T-helper 2 cell (primary cell): ENCODE measurements around the gene GOLGA5.
"Not testable (repeated sequence)": the region's sequence is repeated elsewhere in the genome, so short reads cannot be mapped to it uniquely, and the experiment has no call there.

Experiments
- DNase-seq, 5 experiments: peaks; one replicate each; pipeline versions ENCODE4 v3.0.0 to v3.0.0-alpha.2; 2012 to 2022

Gene GOLGA5

GRCh38 chr14:92778868-92779565 lies 15.1 kb upstream of the GOLGA5 start:
- not testable (repeated sequence) for DNase-seq

DNA sequence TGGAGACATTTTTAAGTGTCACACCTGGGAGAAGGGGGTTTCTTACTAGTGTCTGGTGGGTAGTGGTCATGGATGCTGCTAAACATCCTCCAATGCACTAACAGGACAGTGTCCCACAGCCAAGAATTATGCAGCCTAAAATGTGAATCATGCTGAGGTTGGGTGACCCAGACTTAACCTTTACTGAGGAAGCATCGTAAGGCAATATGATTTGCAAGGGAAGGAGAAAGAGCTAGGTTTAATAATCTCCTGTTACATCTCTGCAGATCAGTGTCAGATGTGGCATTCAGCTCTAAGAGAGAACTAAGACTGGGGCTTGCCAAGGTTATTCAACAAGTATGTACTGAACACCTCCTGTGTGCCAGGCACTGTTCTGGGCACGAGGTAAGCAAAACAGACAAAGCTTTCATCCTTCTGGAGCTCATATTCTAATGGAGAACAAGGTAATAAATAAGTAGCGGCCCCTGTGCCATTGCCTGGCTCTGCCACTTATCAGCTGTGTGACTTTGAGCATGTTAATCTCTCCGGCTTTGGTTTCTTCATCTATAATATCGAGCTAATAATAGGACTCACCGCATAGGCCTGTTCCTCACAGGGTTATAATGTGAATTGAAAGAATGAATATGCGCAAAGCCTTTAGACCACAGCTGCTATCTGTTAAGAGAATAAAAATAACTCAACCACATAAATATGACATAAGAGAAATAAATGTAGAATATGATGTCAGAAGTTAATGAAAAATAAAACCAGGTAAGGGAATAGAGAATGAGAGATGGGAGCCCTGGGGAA lies 13.5 kb upstream of the GOLGA5 start:
- peak in 1 of 5 experiments; percentile 77 for DNase-seq

- no peak for DNase-seq
Observed at GRCh38 chr14:92781350-92781749, 12.8 kb upstream of the GOLGA5 start.

- DNase-seq = peak in 1 of 5 experiments; percentile 62
Observed at GRCh38 chr14:92783813-92784431, 10.2 kb upstream of the GOLGA5 start.

DNA sequence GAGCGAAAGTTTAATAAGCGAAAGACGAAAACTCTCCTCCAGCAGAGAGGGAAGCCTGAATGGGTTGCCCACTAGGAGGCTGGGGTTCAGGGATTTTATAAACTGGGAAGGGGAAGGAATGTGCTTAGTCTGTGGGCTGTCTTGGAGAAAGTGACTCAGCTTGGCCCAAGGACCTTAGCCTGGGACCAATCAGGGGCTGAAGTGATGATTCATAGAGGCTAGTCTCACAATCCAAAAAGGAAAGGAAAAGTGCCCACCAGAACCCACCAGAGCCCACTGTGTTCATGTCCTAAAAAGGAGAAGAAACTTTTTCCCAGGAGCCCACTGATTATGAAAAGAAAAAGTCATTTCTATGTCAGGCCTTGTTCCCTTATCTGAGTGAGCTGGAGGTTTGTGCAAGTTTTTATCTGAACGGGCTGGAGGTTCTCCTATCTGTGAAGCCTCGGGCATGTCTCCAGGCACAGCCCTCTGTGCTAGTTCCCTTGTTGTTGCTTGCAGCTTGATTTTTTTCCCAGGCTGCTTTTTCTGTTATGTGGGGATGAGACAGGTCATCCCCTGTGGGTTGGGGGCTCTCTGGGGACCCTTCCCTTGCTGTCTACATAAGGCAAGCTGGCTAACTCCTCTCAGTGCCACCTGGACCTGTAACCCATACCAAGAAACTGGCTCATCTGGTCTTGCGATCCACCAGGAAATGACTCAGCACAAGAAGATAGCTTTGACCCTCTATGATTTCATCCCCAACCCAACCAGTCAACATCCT lies 8.3 kb upstream of the GOLGA5 start:
- DNase-seq = no peak

GRCh38 chr14:92786427-92786756 lies 7.7 kb upstream of the GOLGA5 start:
- DNase-seq = no peak

- no peak for DNase-seq
Observed at GRCh38 chr14:92787554-92787953, 6.6 kb upstream of the GOLGA5 start.

GRCh38 chr14:92789457-92790089 lies 4.5 kb upstream of the GOLGA5 start:
- DNase-seq = no peak

- no peak for DNase-seq
Observed at GRCh38 chr14:92792885-92793284, 1.2 kb upstream of the GOLGA5 start.

- DNase-seq = peak in 1 of 5 experiments; percentile 15
Observed at GRCh38 chr14:92794547-92794941, 439 bp downstream of the GOLGA5 start.

DNA sequence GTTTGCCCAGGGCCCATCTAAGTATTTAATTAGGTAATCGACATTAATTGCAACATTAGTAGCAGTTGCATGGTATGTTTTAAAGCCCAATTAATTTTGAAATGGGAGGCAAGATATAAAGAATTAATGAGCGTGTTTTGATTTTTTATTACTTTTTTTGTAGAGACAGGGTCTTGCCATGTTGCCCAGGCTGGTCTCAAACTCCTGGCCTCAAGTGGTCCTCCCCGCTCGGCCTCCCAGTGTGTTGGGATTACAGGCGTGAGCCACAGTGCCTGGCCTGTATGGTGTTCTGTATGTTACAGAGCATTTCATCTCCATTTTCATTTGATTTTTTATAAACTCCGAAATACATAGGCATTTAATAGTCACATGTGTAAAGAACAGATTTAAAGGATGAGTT lies 856 bp downstream of the GOLGA5 start:
- no peak for DNase-seq

DNA sequence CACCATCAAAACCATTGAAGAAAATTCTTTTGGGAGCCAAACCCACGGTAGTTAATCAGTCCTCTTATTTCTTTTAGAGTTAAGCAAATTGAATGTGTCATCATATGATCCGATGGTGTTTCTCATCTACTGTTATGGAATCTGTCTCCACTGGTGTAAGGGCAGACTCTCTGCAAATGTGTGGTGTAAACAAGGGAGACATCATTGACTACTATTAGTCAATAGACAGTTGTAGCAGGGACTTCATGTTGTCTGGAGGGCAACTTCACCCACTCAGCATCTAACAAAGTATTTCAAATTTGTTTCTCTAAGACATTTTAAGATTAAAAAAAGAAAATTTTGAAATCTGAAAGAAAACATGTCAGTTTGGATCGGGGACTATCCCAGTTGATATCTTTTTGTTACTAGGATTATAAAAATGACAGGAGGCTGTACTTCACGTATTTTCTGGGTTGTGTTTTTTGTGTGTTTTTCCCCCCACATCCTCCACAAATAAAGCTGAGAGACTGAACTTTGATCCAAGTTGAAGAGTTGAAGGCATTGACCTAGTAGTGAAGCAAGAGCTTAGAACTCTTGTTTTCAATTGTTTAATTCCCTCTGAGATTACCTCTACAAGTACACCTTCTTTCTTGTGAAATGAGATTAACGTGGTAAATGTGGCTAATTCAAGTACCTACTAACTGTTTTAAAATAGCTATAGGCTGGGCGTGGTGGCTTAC lies 4.0 kb downstream of the GOLGA5 start:
- DNase-seq = no peak

DNA sequence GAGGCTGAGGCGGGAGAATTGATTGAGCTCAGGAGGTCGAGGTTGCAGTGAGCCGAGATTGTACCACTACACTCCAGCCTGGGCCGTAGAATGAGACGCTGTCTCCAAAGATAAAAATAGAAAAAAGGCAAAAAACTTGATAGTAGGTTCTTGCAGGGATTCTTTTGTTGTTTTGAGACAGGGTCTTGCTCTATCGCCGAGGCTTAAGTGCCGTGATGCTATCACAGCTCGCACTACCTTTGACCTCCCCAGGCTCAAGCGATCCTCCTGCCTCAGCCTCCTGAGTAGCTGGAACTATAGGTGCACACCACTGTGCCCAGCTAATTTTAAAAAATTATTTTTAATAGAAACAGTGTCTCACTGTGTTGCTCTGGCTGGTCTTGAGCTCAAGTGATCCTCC lies 4.7 kb downstream of the GOLGA5 start:
- no peak for DNase-seq

DNA sequence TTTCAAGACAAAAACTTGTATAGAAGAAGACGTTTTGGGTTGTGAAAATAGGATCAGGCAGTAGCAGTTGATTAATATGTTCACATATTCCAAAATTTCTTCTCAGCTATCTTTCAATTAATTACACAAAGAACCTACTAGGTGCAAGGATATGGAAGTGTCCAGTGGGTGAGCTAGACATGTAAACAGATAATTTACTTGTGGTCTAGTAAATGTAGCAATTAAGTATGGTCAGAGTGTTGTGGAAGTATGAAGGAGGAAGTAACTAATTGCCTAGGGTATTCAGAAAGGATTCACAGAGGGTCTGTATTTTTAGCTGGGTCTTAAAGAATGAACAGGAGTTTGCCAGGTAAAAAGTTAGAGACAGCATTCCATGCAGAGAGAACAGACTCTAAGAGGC lies 5.9 kb downstream of the GOLGA5 start:
- no peak for DNase-seq

GRCh38 chr14:92800525-92800924 lies 6.4 kb downstream of the GOLGA5 start:
- DNase-seq = no peak

- no peak for DNase-seq
Observed at GRCh38 chr14:92801917-92802316, 7.8 kb downstream of the GOLGA5 start.

- DNase-seq = no peak
Observed at GRCh38 chr14:92802678-92803077, 8.6 kb downstream of the GOLGA5 start.

DNA sequence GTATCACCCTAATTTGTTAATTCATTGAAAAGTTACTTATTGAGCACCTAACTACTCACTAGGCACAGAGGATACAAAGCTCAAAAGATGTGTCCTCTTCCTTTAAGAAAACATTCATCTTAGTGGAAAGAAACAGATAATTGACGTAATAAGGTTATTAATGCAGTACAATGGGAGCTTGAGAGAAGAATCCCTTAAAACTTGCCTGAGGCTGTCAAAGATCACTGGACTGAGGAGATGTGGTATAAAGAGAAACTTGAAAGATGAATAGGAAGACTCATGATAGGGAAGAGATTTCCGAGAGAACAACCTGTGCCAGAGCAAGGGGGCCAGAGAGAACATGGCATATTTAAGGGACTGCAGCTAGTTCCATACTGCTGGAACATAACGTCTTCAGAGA lies 19.1 kb downstream of the GOLGA5 start:
- DNase-seq = no peak

GRCh38 chr14:92819011-92819597 lies 25.0 kb downstream of the GOLGA5 start:
- DNase-seq = no peak

GRCh38 chr14:92819680-92820535 lies 25.8 kb downstream of the GOLGA5 start:
- DNase-seq = not testable (repeated sequence)

GRCh38 chr14:92820536-92820840 lies 26.4 kb downstream of the GOLGA5 start:
- DNase-seq = not testable (repeated sequence)
